ENCODE data around the gene RFTN2.

- TF ChIP-seq EZH2 (IDR thresholded peaks at IDR 0.05) (no peak), POLR2AphosphoS5 (IDR thresholded peaks at IDR 0.05; ENCODE audit: borderline replicate concordance, low read depth, low read length) (no peak)
Measured at GRCh38 chr2:197577446-197577845, 97.9 kb downstream of the RFTN2 start.
